C4-2B (cell line): ENCODE measurements around the gene ANGPT4.

ENCODE experiments used
- ZFX ChIP-seq: fragments of 450-650 bp; IDR thresholded peaks from 2 replicates; pipeline ENCODE4 v1.6.1; 2017
- TF ChIP-seq, protein P1 (sequence below): fragments of 450-650 bp; conservative IDR thresholded peaks from 2 replicates; pipeline ENCODE4 v1.5.1; 2017; ENCODE audit warnings: mild to moderate bottlenecking

- TF ChIP-seq, protein P1, sequence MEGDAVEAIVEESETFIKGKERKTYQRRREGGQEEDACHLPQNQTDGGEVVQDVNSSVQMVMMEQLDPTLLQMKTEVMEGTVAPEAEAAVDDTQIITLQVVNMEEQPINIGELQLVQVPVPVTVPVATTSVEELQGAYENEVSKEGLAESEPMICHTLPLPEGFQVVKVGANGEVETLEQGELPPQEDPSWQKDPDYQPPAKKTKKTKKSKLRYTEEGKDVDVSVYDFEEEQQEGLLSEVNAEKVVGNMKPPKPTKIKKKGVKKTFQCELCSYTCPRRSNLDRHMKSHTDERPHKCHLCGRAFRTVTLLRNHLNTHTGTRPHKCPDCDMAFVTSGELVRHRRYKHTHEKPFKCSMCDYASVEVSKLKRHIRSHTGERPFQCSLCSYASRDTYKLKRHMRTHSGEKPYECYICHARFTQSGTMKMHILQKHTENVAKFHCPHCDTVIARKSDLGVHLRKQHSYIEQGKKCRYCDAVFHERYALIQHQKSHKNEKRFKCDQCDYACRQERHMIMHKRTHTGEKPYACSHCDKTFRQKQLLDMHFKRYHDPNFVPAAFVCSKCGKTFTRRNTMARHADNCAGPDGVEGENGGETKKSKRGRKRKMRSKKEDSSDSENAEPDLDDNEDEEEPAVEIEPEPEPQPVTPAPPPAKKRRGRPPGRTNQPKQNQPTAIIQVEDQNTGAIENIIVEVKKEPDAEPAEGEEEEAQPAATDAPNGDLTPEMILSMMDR: no peak
- TF ChIP-seq ZFX: no peak
Observed at GRCh38 chr20:922781-923180, 6.6 kb upstream of the ANGPT4 start.
